ENCODE measurements around the gene PYCARD. TPM values are rescaled to one million over a fixed set of nuclear protein-coding genes. Genes with fewer than 3 reads are reported as not detected.

Gene PYCARD
- total and polyA plus RNA-seq, 10 of the 15 experiments (the other 5 are each of a cell fraction or from before 2014, with no cell fraction given): 5.1 to 106 (median 45.9) TPM

DNA sequence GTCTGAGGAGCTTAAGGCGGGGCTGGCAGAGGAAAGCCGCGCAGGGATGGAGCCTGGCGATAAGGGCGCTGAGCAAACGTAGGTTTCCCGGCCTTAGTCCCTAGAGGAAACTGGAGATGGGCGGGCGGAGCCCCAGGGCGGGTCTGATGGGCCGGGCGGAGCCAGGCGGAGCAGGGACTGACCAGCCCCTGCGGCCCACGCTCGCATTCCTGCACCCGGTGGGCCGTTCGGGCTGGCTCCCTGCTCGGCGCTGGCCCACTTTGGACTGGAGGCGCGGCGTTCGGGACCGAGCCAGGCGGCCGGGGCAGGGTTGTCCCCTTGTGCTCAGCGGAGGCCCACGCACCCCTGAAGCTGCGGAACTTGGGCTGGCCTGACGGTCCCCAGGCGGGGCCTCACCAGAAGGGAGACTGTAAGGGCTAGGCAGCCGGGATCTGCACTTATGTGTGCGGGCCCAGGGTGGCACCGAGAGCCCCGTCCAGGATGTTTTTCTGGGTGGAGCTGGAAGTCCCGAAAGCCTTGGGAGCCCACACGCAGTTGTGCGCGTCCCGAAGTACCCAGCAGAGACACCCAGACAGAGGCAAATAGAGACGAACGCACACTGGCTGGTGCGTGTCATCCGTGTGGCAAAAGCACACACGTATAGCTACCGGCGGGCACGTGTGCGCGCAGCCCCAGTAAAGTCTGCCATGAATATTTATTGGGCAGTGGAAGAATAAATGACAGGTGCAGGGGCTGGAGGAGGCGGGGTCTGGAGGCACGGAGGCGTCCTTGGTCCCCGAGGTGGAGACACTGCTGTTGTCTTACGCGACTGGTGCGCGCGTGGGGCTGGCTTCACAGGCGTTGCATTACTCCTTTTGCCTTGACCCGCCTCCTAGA, 13.0 kb upstream of the PYCARD start (continued):
- TF ChIP-seq, protein P1, sequence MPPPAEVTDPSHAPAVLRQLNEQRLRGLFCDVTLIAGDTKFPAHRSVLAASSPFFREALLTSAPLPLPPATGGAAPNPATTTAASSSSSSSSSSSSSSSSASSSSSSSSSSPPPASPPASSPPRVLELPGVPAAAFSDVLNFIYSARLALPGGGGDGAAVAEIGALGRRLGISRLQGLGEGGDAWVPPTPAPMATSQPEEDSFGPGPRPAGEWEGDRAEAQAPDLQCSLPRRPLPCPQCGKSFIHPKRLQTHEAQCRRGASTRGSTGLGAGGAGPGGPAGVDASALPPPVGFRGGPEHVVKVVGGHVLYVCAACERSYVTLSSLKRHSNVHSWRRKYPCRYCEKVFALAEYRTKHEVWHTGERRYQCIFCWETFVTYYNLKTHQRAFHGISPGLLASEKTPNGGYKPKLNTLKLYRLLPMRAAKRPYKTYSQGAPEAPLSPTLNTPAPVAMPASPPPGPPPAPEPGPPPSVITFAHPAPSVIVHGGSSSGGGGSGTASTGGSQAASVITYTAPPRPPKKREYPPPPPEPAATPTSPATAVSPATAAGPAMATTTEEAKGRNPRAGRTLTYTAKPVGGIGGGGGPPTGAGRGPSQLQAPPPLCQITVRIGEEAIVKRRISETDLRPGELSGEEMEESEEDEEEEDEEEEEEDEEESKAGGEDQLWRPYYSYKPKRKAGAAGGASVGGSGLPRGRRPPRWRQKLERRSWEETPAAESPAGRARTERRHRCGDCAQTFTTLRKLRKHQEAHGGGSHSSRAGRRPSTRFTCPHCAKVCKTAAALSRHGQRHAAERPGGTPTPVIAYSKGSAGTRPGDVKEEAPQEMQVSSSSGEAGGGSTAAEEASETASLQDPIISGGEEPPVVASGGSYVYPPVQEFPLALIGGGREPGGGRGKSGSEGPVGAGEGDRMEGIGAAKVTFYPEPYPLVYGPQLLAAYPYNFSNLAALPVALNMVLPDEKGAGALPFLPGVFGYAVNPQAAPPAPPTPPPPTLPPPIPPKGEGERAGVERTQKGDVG (CRISPR knock-in tag; IDR thresholded peaks at IDR 0.05): no peak
- TF ChIP-seq LARP7 (IDR thresholded peaks at IDR 0.05) (no peak), CHD1 (IDR thresholded peaks at IDR 0.05; ENCODE audit: low read depth, low read length) (no peak), STAT1 (conservative IDR thresholded peaks at IDR 0.05) (no peak), KDM1A (IDR thresholded peaks at IDR 0.05; ENCODE audit: borderline replicate concordance) (no peak), NR2F1 (conservative IDR thresholded peaks at IDR 0.05) (no peak), CBX3 (IDR thresholded peaks at IDR 0.05; ENCODE audit: borderline replicate concordance, low read depth) (no peak), BHLHE40 (IDR thresholded peaks at IDR 0.05; ENCODE audit: borderline replicate concordance in 1 of 2, low read depth in 2 of 2, low read length in 1 of 2) (0 out of 4 replicates have a peak, but pooled peaks of 1 of the 2 experiments have one; percentile 22), JUNB (IDR thresholded peaks at IDR 0.05) (no peak)
